Neural cell (in vitro differentiated cells): ENCODE results near the gene GRID1. TPM values are rescaled to one million over a fixed set of nuclear protein-coding genes. Genes with fewer than 3 reads are reported as not detected.

Experiments
- H2AFZ ChIP-seq: fragments of 200-600, 300-800 bp; sonication (generic), shearing (Covaris generic); 2 replicates; pipeline ENCODE4 v1.6.0; 2014; ENCODE audit warnings: low read depth, mild to moderate bottlenecking, antibody characterized with exemption, low read length, moderate library complexity
- H3F3A ChIP-seq: fragments of 200-600 bp; shearing (Covaris generic); 2 replicates; pipeline ENCODE4 v1.6.1; 2016; ENCODE audit warnings: mild to moderate bottlenecking, moderate library complexity, mixed read lengths, antibody characterized with exemption, low read length; ENCODE audit not compliant: insufficient read depth, poor library complexity, severe bottlenecking
- H3K27ac ChIP-seq: fragments of 200-600, 300-800 bp; sonication (generic), shearing (Covaris generic); 2 replicates; pipeline ENCODE4 v1.5.1; 2014; ENCODE audit warnings: mild to moderate bottlenecking, low read length, moderate library complexity
- H3K27me3 ChIP-seq: fragments of 300-800, 200-600 bp; sonication (generic), shearing (Covaris generic); 2 replicates; pipeline ENCODE4 v1.6.0; 2014; ENCODE audit warnings: mild to moderate bottlenecking, low read depth, low read length, moderate library complexity; ENCODE audit not compliant: insufficient read depth
- H3K36me3 ChIP-seq: fragments of 300-800, 200-600 bp; sonication (generic), shearing (Covaris generic); 2 replicates; pipeline ENCODE4 v1.5.1; 2014; ENCODE audit warnings: mild to moderate bottlenecking, antibody characterized with exemption, low read length, moderate library complexity; ENCODE audit not compliant: insufficient read depth
- H3K4me2 ChIP-seq: fragments of 300-800, 200-600 bp; sonication (generic), shearing (Covaris generic); 2 replicates; pipeline ENCODE4 v1.6.0; 2014; ENCODE audit warnings: mild to moderate bottlenecking, low read length
- H3K4me3 ChIP-seq: fragments of 300-800, 200-600 bp; sonication (generic), shearing (Covaris generic); 2 replicates; pipeline ENCODE4 v1.5.1; 2014; ENCODE audit warnings: mild to moderate bottlenecking, low read length, moderate library complexity
- H3K79me2 ChIP-seq: fragments of 200-600 bp; shearing (Covaris generic); replicated peaks from 2 replicates; pipeline ENCODE4 v1.6.0; 2014; ENCODE audit warnings: mild to moderate bottlenecking, low read length, moderate library complexity; ENCODE audit not compliant: insufficient read depth
- H3K9ac ChIP-seq: fragments of 300-800, 200-600 bp; sonication (generic), shearing (Covaris generic); 2 replicates; pipeline ENCODE4 v1.6.1; 2016; ENCODE audit warnings: mild to moderate bottlenecking, low read length, mixed read lengths
- H3K9me2 ChIP-seq: fragments of 200-600 bp; shearing (Covaris generic); 2 replicates; pipeline ENCODE4 v1.6.1; 2016; ENCODE audit warnings: mild to moderate bottlenecking, low read length, mixed read lengths; ENCODE audit not compliant: insufficient read depth
- H3K9me3 ChIP-seq: fragments of 200-600, 300-800 bp; sonication (generic), shearing (Covaris generic); 2 replicates; pipeline ENCODE4 v1.6.1; 2016; ENCODE audit warnings: mild to moderate bottlenecking, mixed run types, low read length, moderate library complexity, mixed read lengths
- H4K20me1 ChIP-seq: fragments of 200-600 bp; shearing (Covaris generic); 2 replicates; pipeline ENCODE4 v1.6.1; 2016; ENCODE audit warnings: mild to moderate bottlenecking, mixed run types; ENCODE audit not compliant: insufficient read depth
- CTCF ChIP-seq: fragments of 450-650 bp; IDR thresholded peaks from 2 replicates; pipeline ENCODE4 v1.5.1; 2014; ENCODE audit warnings: antibody characterized with exemption, mild to moderate bottlenecking, moderate library complexity; ENCODE audit not compliant: poor library complexity, severe bottlenecking
- EP300 ChIP-seq: fragments of 450-650 bp; conservative IDR thresholded peaks from 2 replicates; pipeline ENCODE4 v1.6.1; 2014; ENCODE audit warnings: antibody characterized with exemption, mild to moderate bottlenecking, moderate library complexity; ENCODE audit not compliant: poor library complexity, severe bottlenecking
- EZH2 ChIP-seq: fragments of 200-600, 300-800 bp; shearing (Covaris generic), sonication (generic); IDR thresholded peaks from 2 replicates; pipeline ENCODE4 v1.6.1; 2014; ENCODE audit warnings: antibody characterized with exemption, low read length, borderline replicate concordance, mild to moderate bottlenecking; ENCODE audit not compliant: insufficient read depth, poor library complexity, severe bottlenecking
- MXI1 ChIP-seq: fragments of 450-650 bp; conservative IDR thresholded peaks from 2 replicates; pipeline ENCODE4 v1.6.1; 2014; ENCODE audit warnings: antibody characterized with exemption, mild to moderate bottlenecking; ENCODE audit not compliant: poor library complexity, severe bottlenecking
- POLR2AphosphoS5 ChIP-seq: IDR thresholded peaks from 2 replicates; pipeline ENCODE4 v1.6.1; 2012
- RAD21 ChIP-seq: fragments of 450-650 bp; conservative IDR thresholded peaks from 2 replicates; pipeline ENCODE4 v1.6.1; 2014; ENCODE audit warnings: antibody characterized with exemption, mild to moderate bottlenecking, moderate library complexity
- SMC3 ChIP-seq: fragments of 450-650 bp; conservative IDR thresholded peaks from 2 replicates; pipeline ENCODE4 v1.6.1; 2014; ENCODE audit warnings: antibody characterized with exemption, mild to moderate bottlenecking, moderate library complexity; ENCODE audit not compliant: poor library complexity
- TAF1 ChIP-seq: IDR thresholded peaks from 2 replicates; pipeline ENCODE4 v1.6.1; 2012; ENCODE audit warnings: low read depth
- polyA plus RNA-seq: library from polyadenylated mRNA; depleted of rRNA; stranded (reverse); fragments of >200 nt; gene quantifications from 2 replicates; pipeline ENCODE4 v1.2.3, GENCODE V29; 2014
- TF ChIP-seq, protein P1 (sequence below): IDR thresholded peaks from 2 replicates; pipeline ENCODE4 v1.6.1; 2012; ENCODE audit warnings: borderline replicate concordance

The GRID1 gene
- polyA plus RNA-seq, 1 donor from 2014 or later, result 7.3 TPM

- H3K9ac ChIP-seq, result no peak overlapping the region
- H3K9me2 ChIP-seq, result no peaks in the 10 kb centered on the region
- H3K9me3 ChIP-seq, result no peaks in the 10 kb centered on the region
- H4K20me1 ChIP-seq, result no peaks in the 10 kb centered on the region
- H3K27me3 ChIP-seq, result no peaks in the 10 kb centered on the region
- H3K36me3 ChIP-seq, result no peaks in the 10 kb centered on the region
- no peak overlapping the region for H2AFZ ChIP-seq
- H3F3A ChIP-seq, result peaks cover 3% of the 10 kb centered on the region
- no peak overlapping the region for H3K27ac ChIP-seq
- TF ChIP-seq CTCF (no peak), SMC3 (no peak), MXI1 (no peak), EP300 (no peak), RAD21 (no peak), POLR2AphosphoS5 (no peak), EZH2 (no peak), TAF1 (no peak)
- TF ChIP-seq, protein P1, sequence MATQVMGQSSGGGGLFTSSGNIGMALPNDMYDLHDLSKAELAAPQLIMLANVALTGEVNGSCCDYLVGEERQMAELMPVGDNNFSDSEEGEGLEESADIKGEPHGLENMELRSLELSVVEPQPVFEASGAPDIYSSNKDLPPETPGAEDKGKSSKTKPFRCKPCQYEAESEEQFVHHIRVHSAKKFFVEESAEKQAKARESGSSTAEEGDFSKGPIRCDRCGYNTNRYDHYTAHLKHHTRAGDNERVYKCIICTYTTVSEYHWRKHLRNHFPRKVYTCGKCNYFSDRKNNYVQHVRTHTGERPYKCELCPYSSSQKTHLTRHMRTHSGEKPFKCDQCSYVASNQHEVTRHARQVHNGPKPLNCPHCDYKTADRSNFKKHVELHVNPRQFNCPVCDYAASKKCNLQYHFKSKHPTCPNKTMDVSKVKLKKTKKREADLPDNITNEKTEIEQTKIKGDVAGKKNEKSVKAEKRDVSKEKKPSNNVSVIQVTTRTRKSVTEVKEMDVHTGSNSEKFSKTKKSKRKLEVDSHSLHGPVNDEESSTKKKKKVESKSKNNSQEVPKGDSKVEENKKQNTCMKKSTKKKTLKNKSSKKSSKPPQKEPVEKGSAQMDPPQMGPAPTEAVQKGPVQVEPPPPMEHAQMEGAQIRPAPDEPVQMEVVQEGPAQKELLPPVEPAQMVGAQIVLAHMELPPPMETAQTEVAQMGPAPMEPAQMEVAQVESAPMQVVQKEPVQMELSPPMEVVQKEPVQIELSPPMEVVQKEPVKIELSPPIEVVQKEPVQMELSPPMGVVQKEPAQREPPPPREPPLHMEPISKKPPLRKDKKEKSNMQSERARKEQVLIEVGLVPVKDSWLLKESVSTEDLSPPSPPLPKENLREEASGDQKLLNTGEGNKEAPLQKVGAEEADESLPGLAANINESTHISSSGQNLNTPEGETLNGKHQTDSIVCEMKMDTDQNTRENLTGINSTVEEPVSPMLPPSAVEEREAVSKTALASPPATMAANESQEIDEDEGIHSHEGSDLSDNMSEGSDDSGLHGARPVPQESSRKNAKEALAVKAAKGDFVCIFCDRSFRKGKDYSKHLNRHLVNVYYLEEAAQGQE, result no peak
- no peak overlapping the region for H3K4me2 ChIP-seq
- no peak overlapping the region for H3K4me3 ChIP-seq
- no peaks in the 10 kb centered on the region for H3K79me2 ChIP-seq
These were observed 303.3 kb downstream of the GRID1 start for GRCh38 chr10:86063341-86063740.

GRCh38 chr10:86062647-86063145, 303.9 kb downstream of the GRID1 start:
- no peak overlapping the region for H3K27ac ChIP-seq
- H3K79me2 ChIP-seq, result no peaks in the 10 kb centered on the region
- H3K4me2 ChIP-seq, result no peak overlapping the region
- peaks cover 3% of the 10 kb centered on the region for H3F3A ChIP-seq
- H3K9ac ChIP-seq, result no peak overlapping the region
- no peaks in the 10 kb centered on the region for H4K20me1 ChIP-seq
- H2AFZ ChIP-seq, result no peak overlapping the region
- no peaks in the 10 kb centered on the region for H3K9me2 ChIP-seq
- no peak overlapping the region for H3K4me3 ChIP-seq
- H3K9me3 ChIP-seq, result no peaks in the 10 kb centered on the region
- H3K27me3 ChIP-seq, result no peaks in the 10 kb centered on the region
- H3K36me3 ChIP-seq, result no peaks in the 10 kb centered on the region
- TF ChIP-seq EZH2, result no peak
- TF ChIP-seq POLR2AphosphoS5, result no peak
- no peak for TF ChIP-seq MXI1
- no peak for TF ChIP-seq EP300
- no peak for TF ChIP-seq SMC3
- TF ChIP-seq, protein P1, result no peak
- TF ChIP-seq RAD21, result no peak
- no peak for TF ChIP-seq TAF1
- no peak for TF ChIP-seq CTCF
